HG03039 (cell line): ENCODE results near the gene MKLN1.
A peak's percentile ranks its signal among the peaks of the same experiment; 100 is the strongest.
"Not testable (repeated sequence)": the region's sequence is repeated elsewhere in the genome, so short reads cannot be mapped to it uniquely, and the experiment has no call there.

Experiments used
- ATAC-seq: cut with Tn5 transposase; IDR thresholded peaks from one replicate; pipeline ENCODE4 v1.9.1; 2021; ENCODE audit warnings: mild to moderate bottlenecking, moderate library complexity; ENCODE audit not compliant: unreplicated experiment

The MKLN1 gene

DNA sequence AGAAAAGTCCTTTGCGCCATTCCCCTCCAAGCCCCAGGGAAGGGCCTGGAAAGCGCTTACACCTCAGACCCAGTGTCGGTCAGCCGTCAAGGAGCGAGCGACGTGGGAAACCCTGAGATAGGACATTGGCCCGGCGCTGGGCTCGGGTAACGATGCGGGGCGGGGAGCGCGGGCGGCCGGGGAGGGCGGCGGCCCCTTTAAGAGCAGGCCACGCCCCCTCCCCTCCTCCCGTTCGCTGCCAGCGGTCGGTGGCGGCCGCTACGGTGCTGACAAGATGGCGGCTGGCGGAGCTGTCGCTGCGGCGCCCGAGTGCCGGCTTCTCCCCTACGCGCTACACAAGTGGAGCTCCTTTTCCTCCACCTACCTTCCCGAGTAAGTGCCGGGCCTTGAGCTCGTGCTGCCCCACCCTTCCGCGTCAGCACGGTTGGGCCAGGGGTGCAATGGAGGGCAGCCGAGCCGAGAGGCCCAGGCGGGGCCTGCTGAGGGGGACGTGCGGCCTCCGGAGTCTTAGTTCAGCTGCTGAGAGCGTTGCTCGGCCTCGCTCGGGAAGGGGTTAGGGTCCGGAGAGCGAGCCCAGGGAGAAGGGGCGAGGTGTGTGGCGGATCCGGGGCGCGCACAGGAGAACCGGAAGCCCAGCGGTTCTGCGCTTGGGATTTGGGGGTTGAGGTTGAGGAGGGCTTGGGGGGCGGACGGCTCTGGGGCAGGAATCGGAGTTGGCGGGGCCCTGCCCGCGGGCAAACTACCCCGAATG lies at the start of gene MKLN1:
MKLN1 (plus strand) TSS at position 251 of the 751 bp plus-strand sequence; CDS start at position 275, 24 bp downstream.
- peak; percentile 89 for ATAC-seq

DNA sequence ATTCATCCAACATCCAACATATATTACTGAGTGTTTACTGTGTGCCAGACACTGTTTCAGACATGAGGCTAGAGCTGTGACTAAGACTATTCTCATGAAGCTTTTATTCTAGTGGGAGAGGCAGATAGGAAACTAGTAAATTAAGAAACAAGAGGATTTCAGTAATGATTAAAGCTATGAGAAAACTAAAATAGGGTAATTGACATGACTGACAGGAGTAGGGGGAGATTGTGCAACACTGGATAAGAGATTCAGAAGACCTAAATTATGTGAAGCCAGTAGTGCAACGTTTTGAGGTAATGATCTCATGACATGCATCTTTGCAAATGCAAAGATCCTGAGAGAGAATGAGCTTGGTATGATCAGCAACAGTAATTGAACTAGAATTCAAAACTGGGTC lies 48.6 kb upstream of the MKLN1 start:
- ATAC-seq = no peak

DNA sequence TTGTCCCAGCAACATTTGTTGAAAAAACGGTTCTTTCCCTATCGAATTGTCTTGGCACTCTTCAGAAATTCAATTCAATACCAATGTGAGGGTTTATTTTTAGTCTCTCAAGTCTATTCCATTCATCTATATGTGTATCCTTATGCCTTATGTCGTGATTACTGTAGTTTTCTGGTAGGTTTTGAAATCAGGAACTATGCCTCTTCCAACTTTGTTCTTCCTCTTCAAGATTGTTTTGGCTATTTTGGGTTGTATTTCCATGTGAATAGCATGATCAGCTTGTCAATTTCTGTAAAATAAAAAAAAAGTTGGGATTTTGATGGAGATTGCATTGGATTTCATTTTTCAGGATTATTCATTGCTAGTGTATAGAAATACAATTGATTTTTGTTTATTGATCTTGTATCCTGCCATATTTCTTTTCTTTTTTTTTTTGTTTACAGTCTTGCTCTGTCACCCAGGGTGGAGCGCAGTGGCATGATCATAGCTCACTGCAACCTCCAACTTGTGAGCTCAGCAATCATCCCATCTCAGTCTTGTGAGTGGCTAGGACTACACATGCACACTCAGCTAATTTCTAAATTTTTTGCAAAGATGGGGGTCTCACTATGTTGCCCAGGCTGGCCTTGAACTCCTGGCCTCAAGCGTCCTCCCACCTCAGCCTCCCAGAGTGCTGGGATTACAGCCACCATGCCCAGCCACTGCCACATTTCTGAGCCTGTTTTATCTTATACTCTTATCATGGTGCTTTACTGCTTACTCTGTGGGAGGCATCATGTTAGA lies 46.2 kb upstream of the MKLN1 start:
- ATAC-seq = no peak

DNA sequence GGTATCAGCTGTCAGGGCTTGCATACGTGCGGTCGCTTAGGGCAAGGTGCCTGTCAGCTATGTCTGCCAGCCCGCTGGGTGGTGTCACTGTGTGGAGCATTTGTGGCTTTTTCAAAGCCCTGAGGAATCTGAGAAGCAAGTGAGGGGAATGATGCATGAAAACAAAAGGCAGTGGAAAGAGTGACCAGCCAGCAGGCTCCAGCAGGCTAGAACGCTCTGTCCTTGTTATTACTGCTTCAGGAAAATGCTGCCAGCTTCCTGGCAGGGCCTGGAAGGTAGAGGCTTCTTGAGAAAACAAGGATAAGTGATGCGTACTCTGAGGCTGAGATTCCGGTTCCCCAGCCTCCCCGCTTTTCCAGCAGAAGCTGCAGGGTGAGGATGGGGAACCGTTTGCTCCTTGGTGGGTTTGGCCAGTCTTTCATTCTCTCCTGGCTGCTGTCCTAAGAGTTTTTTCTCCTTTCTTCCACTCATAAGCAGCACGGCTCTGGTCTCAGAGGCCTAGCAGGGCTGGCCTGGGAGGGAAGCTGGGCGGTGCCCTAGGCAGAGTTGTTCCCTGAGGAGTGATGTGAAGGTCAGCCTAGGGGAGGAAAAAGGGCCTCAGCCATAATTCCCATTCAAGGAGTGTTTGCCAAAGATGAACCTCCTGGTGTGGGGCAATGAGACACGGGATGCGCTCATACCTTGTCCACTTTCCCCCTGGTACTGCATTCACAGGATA lies 42.8 kb upstream of the MKLN1 start:
- ATAC-seq = no peak

DNA sequence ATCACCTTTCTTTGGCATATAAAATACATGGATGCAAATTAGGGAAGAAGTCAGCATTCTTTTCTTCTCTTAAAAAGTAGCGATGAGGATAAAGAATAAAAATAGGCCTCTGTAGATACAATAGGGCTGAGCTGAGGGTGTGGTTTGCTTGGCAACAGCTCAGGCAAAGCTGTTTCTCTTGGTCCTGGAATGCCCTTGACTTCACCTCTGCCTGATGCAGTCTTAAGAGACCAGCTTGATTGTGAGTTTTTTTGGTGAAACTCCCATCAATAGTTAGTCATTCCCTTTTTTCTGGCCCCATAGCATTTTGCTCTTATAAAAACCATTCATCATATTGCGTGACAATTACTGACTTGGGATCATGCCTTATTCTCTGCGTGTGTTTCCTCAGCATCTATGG lies 42.1 kb upstream of the MKLN1 start:
- ATAC-seq = no peak

DNA sequence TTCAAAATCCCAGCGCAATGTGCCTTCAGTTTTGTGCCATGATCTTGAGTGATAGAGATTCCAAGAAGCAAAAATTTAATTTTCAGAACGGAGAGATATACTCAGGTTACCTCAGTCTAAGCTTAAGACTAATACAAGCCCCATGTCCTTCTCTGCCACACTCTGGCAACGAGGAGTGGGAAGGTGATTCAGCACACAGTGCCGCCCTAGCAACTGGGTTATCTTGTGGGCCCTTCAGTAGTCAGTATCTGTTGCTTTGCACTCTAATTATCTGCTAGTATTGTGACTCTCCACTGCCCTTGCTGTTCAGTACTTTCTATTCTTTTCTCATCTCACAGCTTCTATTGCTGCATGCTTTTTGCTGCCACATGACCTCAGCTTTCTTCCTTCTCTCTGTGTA lies 39.2 kb upstream of the MKLN1 start:
- ATAC-seq = no peak

- no peak for ATAC-seq
Observed at GRCh38 chr7:131289051-131289450, 38.6 kb upstream of the MKLN1 start.

DNA sequence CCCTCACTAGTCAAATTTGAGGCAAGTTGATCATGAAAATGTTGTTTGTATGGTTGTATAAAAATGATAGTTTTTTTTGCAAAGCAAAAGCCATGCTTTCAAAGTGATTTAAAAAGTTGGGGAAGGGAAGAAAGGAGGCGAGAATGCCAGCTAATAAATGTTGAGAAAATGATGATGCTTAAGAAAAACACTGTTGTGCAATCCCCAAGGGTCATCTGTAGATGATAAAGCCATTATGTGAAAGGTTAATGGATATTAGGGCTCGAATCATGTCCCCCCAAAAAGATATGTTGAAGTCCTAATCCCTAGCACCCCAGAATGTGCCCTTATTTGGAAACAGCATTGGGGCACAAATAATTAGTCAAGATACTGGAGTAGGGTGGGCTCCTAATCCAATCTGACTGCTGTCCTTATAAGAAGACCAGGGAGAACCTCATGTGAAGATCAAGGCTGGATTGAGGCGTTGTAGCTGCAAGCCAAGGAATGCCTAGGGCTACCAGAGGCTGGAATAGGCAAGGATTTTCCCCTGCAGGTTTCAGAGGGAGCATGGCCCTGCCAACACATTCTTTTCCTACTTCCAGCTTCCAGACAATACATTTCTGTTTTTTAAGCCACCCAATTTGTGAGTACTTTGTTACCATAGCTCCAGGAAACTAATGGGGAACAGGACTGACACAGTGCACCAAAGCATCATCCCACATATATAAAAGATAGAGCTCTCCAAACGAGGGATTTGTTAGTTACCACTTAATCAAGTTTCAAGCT lies 35.4 kb upstream of the MKLN1 start:
- ATAC-seq = no peak

DNA sequence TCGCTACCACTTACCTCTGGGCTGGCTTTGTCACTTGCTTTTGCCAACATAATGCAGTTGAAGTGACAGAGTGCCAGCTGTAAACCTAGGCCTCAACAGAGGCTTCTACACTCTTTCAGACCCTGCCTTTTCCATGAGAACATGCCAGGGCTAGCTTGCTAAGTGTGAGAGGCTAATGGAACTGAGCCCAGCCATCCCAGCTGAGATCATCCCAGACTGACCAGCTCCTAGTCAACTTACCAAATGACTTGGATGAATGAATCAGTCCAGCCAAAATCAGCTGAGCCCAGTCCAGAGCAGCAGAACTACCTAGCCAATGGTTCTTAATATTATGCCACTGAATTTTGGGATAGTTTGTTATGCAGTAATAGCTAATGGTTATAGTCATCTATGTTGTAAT lies 34.7 kb upstream of the MKLN1 start:
- no peak for ATAC-seq

DNA sequence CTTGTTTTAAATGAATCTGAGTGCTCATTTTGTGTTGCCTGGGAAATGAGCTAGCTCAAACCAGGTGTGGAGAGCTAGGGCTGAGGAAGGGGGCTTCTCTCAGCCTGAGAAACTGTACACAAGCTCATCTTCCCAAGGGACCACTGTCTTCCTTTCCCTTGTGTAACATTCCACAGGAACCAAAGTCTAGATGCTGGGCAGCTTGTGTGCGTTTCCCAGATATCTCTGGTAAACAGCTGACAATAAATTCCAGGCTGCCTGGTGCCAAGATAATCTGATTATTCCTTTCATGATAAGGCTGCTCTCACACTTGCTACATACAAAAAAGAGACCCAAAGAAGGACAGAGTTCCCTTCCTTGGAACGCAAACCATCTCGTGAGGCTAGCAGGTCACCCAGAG lies 33.1 kb upstream of the MKLN1 start:
- no peak for ATAC-seq

DNA sequence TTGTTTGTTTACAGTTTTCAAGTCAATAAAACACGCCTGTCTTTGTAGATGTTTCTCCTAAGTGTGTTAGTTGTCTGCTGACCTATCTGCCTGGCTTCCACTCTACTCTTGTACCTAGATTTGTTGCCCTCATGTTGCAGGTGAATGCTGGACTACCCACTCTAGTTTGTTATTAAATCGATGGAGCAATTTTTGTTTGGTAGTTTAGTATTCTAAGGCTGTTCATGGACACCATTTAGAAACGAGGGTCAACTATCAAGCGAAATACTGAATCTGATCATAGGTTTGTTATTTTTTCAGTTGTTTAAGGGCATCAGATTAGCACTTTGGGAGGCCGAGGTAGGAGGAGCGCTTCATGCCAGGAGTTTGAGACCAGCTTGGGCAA lies 29.1 kb upstream of the MKLN1 start:
- ATAC-seq = no peak

DNA sequence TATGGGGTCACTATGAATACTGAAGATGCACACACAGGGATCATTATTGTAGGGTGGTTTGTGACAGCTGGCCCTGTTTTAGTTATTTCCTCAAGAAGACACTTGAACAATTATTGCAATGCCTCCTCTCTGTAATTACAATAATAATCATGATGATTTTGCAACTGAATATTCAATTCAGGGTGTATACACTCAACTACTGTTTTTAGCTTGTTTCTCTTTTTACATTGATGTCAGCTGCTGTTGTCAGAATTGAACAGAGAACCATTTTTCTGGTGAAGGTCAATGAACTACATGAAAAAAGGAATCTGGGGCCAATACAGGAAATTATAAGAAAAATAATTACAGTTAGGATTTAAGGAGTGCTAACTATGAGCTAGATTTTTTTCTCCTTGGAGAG lies 28.6 kb upstream of the MKLN1 start:
- no peak for ATAC-seq

DNA sequence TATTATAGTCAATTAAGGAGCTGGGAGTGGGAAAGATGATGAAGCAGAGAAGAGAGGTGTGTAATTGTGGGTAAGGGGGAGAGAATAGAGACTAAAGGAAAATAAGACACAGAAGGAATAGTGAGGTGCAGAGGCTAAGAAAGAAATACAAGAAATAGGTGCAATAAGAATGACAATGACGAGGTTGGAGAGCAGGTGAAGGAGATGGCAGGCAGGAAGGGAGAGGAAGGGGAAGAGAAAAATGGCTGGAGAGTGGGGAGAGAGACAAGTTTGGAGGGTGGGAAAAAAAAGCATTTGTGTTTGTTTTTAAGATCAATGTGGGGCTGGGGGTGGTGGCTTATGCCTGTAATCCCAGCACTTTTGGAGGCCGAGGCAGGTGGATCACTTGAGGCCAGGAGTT lies 27.6 kb upstream of the MKLN1 start:
- no peak for ATAC-seq

DNA sequence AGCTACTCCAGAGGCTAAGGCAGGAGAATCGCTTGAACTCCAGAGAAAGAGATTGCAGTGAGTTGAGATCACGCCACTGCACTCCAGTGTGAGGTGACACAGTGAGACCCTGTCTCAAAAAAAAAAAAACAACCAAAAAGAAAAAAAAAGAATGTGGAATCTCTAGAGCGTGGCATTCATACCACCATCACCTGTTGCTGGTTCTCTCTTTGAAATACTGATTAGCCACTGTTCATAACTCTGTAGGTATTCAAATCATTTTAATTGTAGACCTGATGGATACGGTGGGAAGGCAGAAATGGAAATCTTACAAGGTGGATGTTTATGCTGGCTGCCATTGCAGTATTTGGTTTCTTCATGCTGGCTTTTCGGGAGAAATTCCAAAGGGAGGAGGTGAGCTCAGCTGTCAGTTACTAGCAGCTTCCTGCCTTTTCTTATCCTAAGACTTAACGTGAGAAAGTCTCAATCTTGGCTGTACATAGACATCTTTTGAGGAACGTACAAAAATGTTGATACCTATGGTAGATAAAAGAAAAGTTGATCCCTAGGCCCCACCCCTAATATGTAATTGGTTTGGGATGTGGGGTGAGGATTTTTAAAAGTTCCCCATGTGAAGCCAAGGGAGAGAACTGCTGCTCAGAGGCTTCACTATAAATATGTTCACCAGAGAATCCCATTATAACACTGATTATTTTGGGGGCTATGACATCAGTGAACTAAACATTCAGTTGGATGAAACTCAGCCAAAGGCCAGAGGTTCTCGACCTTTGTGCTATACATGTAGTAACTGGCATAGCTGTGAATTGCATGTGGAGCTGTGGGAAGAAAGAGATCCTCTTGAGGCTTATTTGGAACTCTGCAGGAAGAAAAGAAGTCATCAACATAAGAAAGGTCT lies 26.9 kb upstream of the MKLN1 start:
- ATAC-seq = no peak

DNA sequence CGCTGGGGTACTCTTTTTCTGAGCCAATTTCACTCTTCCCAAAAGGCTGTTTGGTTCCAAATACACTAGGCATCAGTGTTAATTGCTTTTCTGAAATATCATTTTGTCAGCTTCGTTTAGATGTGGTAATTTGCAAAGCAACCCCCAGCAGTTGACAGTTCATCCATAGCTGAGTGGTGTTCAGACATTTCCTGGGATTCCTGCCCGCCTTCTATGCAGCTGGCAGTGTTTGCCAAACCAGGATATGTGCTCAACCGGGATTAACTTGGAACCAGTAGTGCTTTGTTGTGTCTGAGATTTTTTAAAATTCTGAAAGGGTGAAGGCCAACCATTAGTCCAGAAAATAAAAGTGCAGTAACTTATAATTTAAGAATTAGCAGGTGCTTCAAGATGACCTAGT lies 25.2 kb upstream of the MKLN1 start:
- ATAC-seq = no peak

DNA sequence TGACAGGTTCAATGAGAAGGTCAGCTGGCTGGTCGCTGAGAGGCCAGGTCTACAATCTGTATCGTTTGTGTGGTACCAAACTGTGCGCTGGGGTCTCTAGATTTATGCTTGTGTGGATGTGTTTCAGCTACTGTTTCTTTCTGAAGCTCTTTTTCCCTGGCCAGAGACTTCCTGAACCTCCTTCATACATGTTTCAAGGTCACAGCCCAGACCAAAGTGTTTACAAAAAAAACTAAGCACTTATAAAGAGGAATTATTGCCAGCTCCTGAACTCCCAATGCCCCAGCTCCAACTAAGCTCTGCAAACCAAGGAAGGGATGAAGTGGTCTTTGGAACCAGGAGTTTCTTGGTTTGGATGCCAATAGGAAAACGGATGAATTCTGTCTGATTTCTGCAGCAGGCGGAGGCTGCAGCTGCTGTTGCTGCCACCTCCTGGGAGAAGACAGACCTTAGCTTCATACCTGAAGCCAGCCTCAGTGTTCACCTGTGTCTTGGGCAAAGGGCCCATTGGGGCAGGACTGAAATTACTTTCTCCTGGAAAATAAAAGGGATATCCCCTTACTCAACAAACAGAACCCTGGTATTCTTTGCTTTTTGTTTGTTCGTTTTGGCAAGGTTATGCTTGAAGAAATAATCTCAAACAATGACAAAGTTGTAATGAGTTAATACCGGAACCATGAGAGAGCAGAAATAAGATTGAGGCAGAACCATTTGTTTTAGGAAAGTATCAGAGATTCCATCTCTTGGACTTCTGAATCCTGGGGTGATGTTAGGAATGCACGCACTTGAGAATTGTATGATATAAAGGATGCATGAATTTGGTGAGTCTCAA lies 24.6 kb upstream of the MKLN1 start:
- no peak for ATAC-seq

- ATAC-seq = no peak
Observed at GRCh38 chr7:131305152-131305551, 22.5 kb upstream of the MKLN1 start.

GRCh38 chr7:131306041-131306440 lies 21.6 kb upstream of the MKLN1 start:
- ATAC-seq = not testable (repeated sequence)

GRCh38 chr7:131306777-131307176 lies 20.9 kb upstream of the MKLN1 start:
- ATAC-seq = no peak
